ENCODE results near the gene GUCA2B.

GUCA2B gene

GRCh38 chr1:42168763-42169162 is 15.6 kb downstream of the GUCA2B start:
- DNase-seq = no peak

GRCh38 chr1:42170779-42171621 is 17.8 kb downstream of the GUCA2B start:
- no peak for DNase-seq

GRCh38 chr1:42171679-42172266 is 18.6 kb downstream of the GUCA2B start:
- no peak for DNase-seq

- no peak for DNase-seq
Observed at GRCh38 chr1:42172381-42173133, 19.3 kb downstream of the GUCA2B start.

- DNase-seq = peak; percentile 87
Observed at GRCh38 chr1:42173155-42173933, 20.1 kb downstream of the GUCA2B start.

- DNase-seq = no peak
Observed at GRCh38 chr1:42173961-42174735, 20.9 kb downstream of the GUCA2B start.

GRCh38 chr1:42175314-42176054 is 22.3 kb downstream of the GUCA2B start:
- no peak for DNase-seq

GRCh38 chr1:42176902-42177519 is 23.8 kb downstream of the GUCA2B start:
- no peak for DNase-seq

GRCh38 chr1:42177541-42177981 is 24.4 kb downstream of the GUCA2B start:
- no peak for DNase-seq

- DNase-seq = no peak
Observed at GRCh38 chr1:42178249-42178648, 25.0 kb downstream of the GUCA2B start.

GRCh38 chr1:42179275-42179674 is 26.1 kb downstream of the GUCA2B start:
- DNase-seq = no peak

- DNase-seq = no peak
Observed at GRCh38 chr1:42179900-42180329, 26.7 kb downstream of the GUCA2B start.

- no peak for DNase-seq
Observed at GRCh38 chr1:42181687-42182086, 28.5 kb downstream of the GUCA2B start.

- DNase-seq = no peak
Observed at GRCh38 chr1:42183210-42183956, 30.2 kb downstream of the GUCA2B start.

- no peak for DNase-seq
Observed at GRCh38 chr1:42183957-42184268, 30.7 kb downstream of the GUCA2B start.

GRCh38 chr1:42184616-42185015 is 31.4 kb downstream of the GUCA2B start:
- DNase-seq = no peak

- no peak for DNase-seq
Observed at GRCh38 chr1:42186152-42186551, 32.9 kb downstream of the GUCA2B start.

- DNase-seq = no peak
Observed at GRCh38 chr1:42189931-42190853, 37.0 kb downstream of the GUCA2B start.

GRCh38 chr1:42191319-42191718 is 38.1 kb downstream of the GUCA2B start:
- DNase-seq = no peak

Measured in activated CD8-positive, alpha-beta memory T cell treated with anti-CD3 and anti-CD28 coated beads, Interleukin-2, amount 50 U/mL, for 48 hours (primary cell).